H9 (cell line): ENCODE data around the gene LCNL1. TPM values are rescaled to one million over a fixed set of nuclear protein-coding genes. Genes with fewer than 3 reads are reported as not detected.

Experiments
- DNase-seq: peaks from one replicate; pipeline ENCODE4 v3.0.0-alpha.2; 2017
- H2AFZ ChIP-seq: one replicate; pipeline ENCODE4 v1.6.1; 2013; ENCODE audit warnings: mild to moderate bottlenecking, low read length, control low read depth, moderate library complexity
- H2AK5ac ChIP-seq: 2 replicates; pipeline ENCODE4 v1.6.1; 2013; ENCODE audit warnings: low read length, control low read depth, mixed read lengths; ENCODE audit not compliant: insufficient read length
- H2BK120ac ChIP-seq: one replicate; pipeline ENCODE4 v1.6.1; 2013; ENCODE audit warnings: low read depth, mild to moderate bottlenecking, low read length, control low read depth, inconsistent platforms; ENCODE audit not compliant: poor library complexity, severe bottlenecking
- H2BK12ac ChIP-seq: 2 replicates; pipeline ENCODE4 v1.6.1; 2013; ENCODE audit warnings: low read length, control low read depth, mixed read lengths, low read depth; ENCODE audit not compliant: insufficient read length
- H2BK15ac ChIP-seq: 2 replicates; pipeline ENCODE4 v1.6.1; 2013; ENCODE audit warnings: low read depth, low read length, control low read depth
- H2BK20ac ChIP-seq: one replicate; pipeline ENCODE4 v1.6.1; 2013; ENCODE audit warnings: low read depth, mild to moderate bottlenecking, low read length, control low read depth, inconsistent platforms; ENCODE audit not compliant: poor library complexity, severe bottlenecking
- H2BK5ac ChIP-seq: 2 replicates; pipeline ENCODE4 v1.6.1; 2013; ENCODE audit warnings: low read length, control low read depth, mixed read lengths; ENCODE audit not compliant: insufficient read length
- H3K14ac ChIP-seq: 2 replicates; pipeline ENCODE4 v1.6.1; 2013; ENCODE audit warnings: low read length, control low read depth; ENCODE audit not compliant: insufficient read depth
- H3K18ac ChIP-seq: 2 replicates; pipeline ENCODE4 v1.6.1; 2013; ENCODE audit warnings: low read depth, mild to moderate bottlenecking, mixed read lengths, low read length, control low read depth; ENCODE audit not compliant: insufficient read length
- H3K23ac ChIP-seq: 2 replicates; pipeline ENCODE4 v1.6.1; 2013; ENCODE audit warnings: low read length, control low read depth, mixed read lengths, low read depth; ENCODE audit not compliant: insufficient read length
- H3K23me2 ChIP-seq: 2 replicates; pipeline ENCODE4 v1.6.1; 2013; ENCODE audit warnings: low read depth, mild to moderate bottlenecking, mixed read lengths, low read length, control low read depth; ENCODE audit not compliant: insufficient read length, poor library complexity, severe bottlenecking
- H3K27ac ChIP-seq: 2 replicates; pipeline ENCODE4 v1.5.1; 2013; ENCODE audit warnings: low read length, control low read depth, mixed read lengths, low read depth; ENCODE audit not compliant: insufficient read length
- H3K27me3 ChIP-seq: 2 replicates; pipeline ENCODE4 v1.6.1; 2013; ENCODE audit warnings: low read length, control low read depth, inconsistent platforms; ENCODE audit not compliant: insufficient read depth
- H3K4ac ChIP-seq: 2 replicates; pipeline ENCODE4 v1.6.1; 2013; ENCODE audit warnings: low read depth, mild to moderate bottlenecking, control low read depth, inconsistent platforms, low read length, moderate library complexity
- H3K4me1 ChIP-seq: 2 replicates; pipeline ENCODE4 v1.6.1; 2013; ENCODE audit warnings: low read length, control low read depth, inconsistent platforms; ENCODE audit not compliant: insufficient read depth
- H3K4me2 ChIP-seq: 2 replicates; pipeline ENCODE4 v1.6.1; 2013; ENCODE audit warnings: low read length, control low read depth, mixed read lengths; ENCODE audit not compliant: insufficient read length, insufficient read depth
- H3K56ac ChIP-seq: 2 replicates; pipeline ENCODE4 v1.6.1; 2013; ENCODE audit warnings: low read depth, mild to moderate bottlenecking, mixed read lengths, low read length, control low read depth; ENCODE audit not compliant: insufficient read length
- H3K79me1 ChIP-seq: 2 replicates; pipeline ENCODE4 v1.6.1; 2013; ENCODE audit warnings: low read depth, mild to moderate bottlenecking, moderate library complexity, low read length, control low read depth, inconsistent platforms; ENCODE audit not compliant: insufficient read depth, poor library complexity, severe bottlenecking
- H3K79me2 ChIP-seq: 2 replicates; pipeline ENCODE4 v1.6.1; 2013; ENCODE audit warnings: low read length, control low read depth, inconsistent platforms; ENCODE audit not compliant: insufficient read depth
- H3K9ac ChIP-seq: 2 replicates; pipeline ENCODE4 v1.6.1; 2013; ENCODE audit warnings: low read length, control low read depth, mixed read lengths; ENCODE audit not compliant: insufficient read length; ENCODE audit errors: extremely low read depth
- H3K9me3 ChIP-seq: one replicate; pipeline ENCODE4 v1.6.1; 2013; ENCODE audit warnings: low read depth, low read length, inconsistent platforms; ENCODE audit not compliant: control insufficient read depth
- H3T11ph ChIP-seq: one replicate; pipeline ENCODE4 v1.6.1; 2013; ENCODE audit warnings: mild to moderate bottlenecking, low read length, control low read depth, inconsistent platforms
- H4K20me1 ChIP-seq: one replicate; pipeline ENCODE4 v1.6.1; 2013; ENCODE audit not compliant: control insufficient read depth, insufficient read length, insufficient read depth
- H4K5ac ChIP-seq: 2 replicates; pipeline ENCODE4 v1.6.1; 2013; ENCODE audit warnings: low read depth, mild to moderate bottlenecking, mixed read lengths, low read length, control low read depth; ENCODE audit not compliant: insufficient read length
- H4K8ac ChIP-seq: replicated peaks from 2 replicates; pipeline ENCODE4 v1.6.1; 2013; ENCODE audit warnings: low read length, control low read depth, mixed read lengths, low read depth; ENCODE audit not compliant: insufficient read length
- H4K91ac ChIP-seq: 2 replicates; pipeline ENCODE4 v1.6.1; 2013; ENCODE audit warnings: low read depth, mild to moderate bottlenecking, moderate library complexity, mixed read lengths, low read length, control low read depth; ENCODE audit not compliant: insufficient read length
- H3K27ac Mint-ChIP-seq, 3 experiments: 2 replicates in 2 of 3; 3 replicates in 1 of 3; pipeline ENCODE4 v1.8.0; 2020 to 2021; ENCODE audit warnings: mixed read lengths in 3 of 3, mild to moderate bottlenecking in 1 of 3, moderate library complexity in 1 of 3
- H3K27me3 Mint-ChIP-seq: 2 replicates; pipeline ENCODE4 v1.8.0; 2021; ENCODE audit warnings: low read depth, mild to moderate bottlenecking, moderate library complexity, mixed read lengths
- H3K36me3 Mint-ChIP-seq, 3 experiments: 2 replicates in 2 of 3; 3 replicates in 1 of 3; pipeline ENCODE4 v1.8.0; 2020 to 2021; ENCODE audit warnings: low read depth in 3 of 3, mixed read lengths in 3 of 3; ENCODE audit not compliant: insufficient read depth in 1 of 3
- H3K4me1 Mint-ChIP-seq, 2 experiments: 2 replicates each; pipeline ENCODE4 v1.8.0; 2020; ENCODE audit warnings: mixed read lengths in 2 of 2
- H3K4me3 Mint-ChIP-seq, 2 experiments: 2 replicates in 1 of 2; 3 replicates in 1 of 2; pipeline ENCODE4 v1.8.0; 2020 to 2021; ENCODE audit warnings: mild to moderate bottlenecking in 2 of 2, mixed read lengths in 2 of 2, moderate library complexity in 1 of 2
- H3K9me3 Mint-ChIP-seq, 2 experiments: 2 replicates in 1 of 2; 3 replicates in 1 of 2; pipeline ENCODE4 v1.8.0; 2020; ENCODE audit warnings: mild to moderate bottlenecking in 2 of 2, mixed read lengths in 2 of 2, moderate library complexity in 1 of 2
- WGBS: extraction: QIAGEN DNeasy Blood & Tissue Kit; methylation state at CpG from one replicate; pipeline ENCODE4 v1.1.7; 2013; ENCODE audit warnings: missing lambda C conversion rate, low lambda C conversion rate, mixed read lengths; ENCODE audit not compliant: insufficient read length; ENCODE audit errors: extremely low coverage; 5-methylcytosine and 5-hydroxymethylcytosine counted together
- total RNA-seq: library from RNA; stranded (reverse); gene quantifications from 2 replicates; pipeline ENCODE4 v1.2.1, GENCODE V29; 2021
- TF ChIP-seq, protein P1 (sequence below): fragments of 200-600 bp; sonication (generic); conservative IDR thresholded peaks from 3 replicates; pipeline ENCODE4 v1.8.0; 2021; ENCODE audit warnings: antibody characterized with exemption, mild to moderate bottlenecking

Gene LCNL1
- total RNA-seq, 1 experiment from 2014 or later: 0.20 TPM

DNA sequence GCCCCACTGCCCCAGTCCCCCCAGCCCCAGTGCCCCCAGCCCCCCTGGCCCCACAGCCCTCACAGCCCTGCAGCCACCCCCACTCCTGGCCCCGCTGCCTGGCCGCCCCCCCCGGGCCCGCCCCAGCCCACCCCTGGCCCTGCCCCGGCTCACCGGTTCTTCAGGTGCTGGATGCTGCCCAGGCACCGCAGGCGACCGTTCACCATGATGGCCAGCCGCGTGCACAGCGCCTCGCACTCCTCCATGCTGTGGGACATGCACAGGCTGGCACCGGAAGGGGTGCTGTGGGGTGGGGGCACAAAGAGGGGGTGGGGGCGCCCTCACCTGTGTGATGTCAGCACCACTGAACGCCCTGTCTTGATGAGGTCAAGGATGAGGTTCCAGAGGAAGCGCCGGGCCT, 26.4 kb downstream of the LCNL1 start:
- Mint-ChIP-seq H3K27ac (no peak overlapping the region), H3K9me3 (peaks cover 16 to 19% of the 10 kb centered on the region in 2 experiments), H3K27me3 (peaks cover 8% of the 10 kb centered on the region), H3K4me1 (no peaks in the 10 kb centered on the region), H3K36me3 (peaks cover 5 to 7% (median 6%) of the 10 kb centered on the region in 3 experiments; a peak in 5 of 7 replicates), H3K4me3 (no peak overlapping the region)
- no peak overlapping the region for H3T11ph ChIP-seq
- H3K79me2 ChIP-seq: no peaks in the 10 kb centered on the region
- no peak overlapping the region for H3K4ac ChIP-seq
- TF ChIP-seq, protein P1, sequence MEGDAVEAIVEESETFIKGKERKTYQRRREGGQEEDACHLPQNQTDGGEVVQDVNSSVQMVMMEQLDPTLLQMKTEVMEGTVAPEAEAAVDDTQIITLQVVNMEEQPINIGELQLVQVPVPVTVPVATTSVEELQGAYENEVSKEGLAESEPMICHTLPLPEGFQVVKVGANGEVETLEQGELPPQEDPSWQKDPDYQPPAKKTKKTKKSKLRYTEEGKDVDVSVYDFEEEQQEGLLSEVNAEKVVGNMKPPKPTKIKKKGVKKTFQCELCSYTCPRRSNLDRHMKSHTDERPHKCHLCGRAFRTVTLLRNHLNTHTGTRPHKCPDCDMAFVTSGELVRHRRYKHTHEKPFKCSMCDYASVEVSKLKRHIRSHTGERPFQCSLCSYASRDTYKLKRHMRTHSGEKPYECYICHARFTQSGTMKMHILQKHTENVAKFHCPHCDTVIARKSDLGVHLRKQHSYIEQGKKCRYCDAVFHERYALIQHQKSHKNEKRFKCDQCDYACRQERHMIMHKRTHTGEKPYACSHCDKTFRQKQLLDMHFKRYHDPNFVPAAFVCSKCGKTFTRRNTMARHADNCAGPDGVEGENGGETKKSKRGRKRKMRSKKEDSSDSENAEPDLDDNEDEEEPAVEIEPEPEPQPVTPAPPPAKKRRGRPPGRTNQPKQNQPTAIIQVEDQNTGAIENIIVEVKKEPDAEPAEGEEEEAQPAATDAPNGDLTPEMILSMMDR: no peak
- H3K27ac ChIP-seq: no peak overlapping the region
- H2BK15ac ChIP-seq: no peak overlapping the region
- H4K20me1 ChIP-seq: peaks cover 2% of the 10 kb centered on the region
- H3K9ac ChIP-seq: no peak overlapping the region
- no peak overlapping the region for H4K91ac ChIP-seq
- H3K4me1 ChIP-seq: no peaks in the 10 kb centered on the region
- no peak overlapping the region for H4K5ac ChIP-seq
- no peaks in the 10 kb centered on the region for H3K9me3 ChIP-seq
- H3K4me2 ChIP-seq: no peak overlapping the region
- H2AFZ ChIP-seq: no peak overlapping the region
- no peak overlapping the region for H2AK5ac ChIP-seq
- no peak overlapping the region for H3K18ac ChIP-seq
- no peak for DNase-seq
- no peaks in the 10 kb centered on the region for H3K23me2 ChIP-seq
- no peaks in the 10 kb centered on the region for H3K27me3 ChIP-seq
- H3K14ac ChIP-seq: no peak overlapping the region
- no peak overlapping the region for H4K8ac ChIP-seq
- no peak overlapping the region for H2BK12ac ChIP-seq
- no peaks in the 10 kb centered on the region for H3K79me1 ChIP-seq
- WGBS: no CpG with 5 or more reads among the region's 18 CpGs
- H2BK20ac ChIP-seq: no peak overlapping the region
- no peak overlapping the region for H3K56ac ChIP-seq
- no peak overlapping the region for H2BK5ac ChIP-seq
- H3K23ac ChIP-seq: no peak overlapping the region
- H2BK120ac ChIP-seq: no peak overlapping the region
